ENCODE results near the gene SARDH. TPM values are rescaled to one million over a fixed set of nuclear protein-coding genes. Genes with fewer than 3 reads are reported as not detected.

SARDH gene
- total and polyA plus RNA-seq, 2 donors from 2014 or later = 4.6 to 12.0 TPM

- intact Hi-C loops (cut with DNase I) = no loop called here
- Histone ChIP-seq H3K4me1 (ENCODE audit: control insufficient read depth in 2 of 3, insufficient read depth in 2 of 3, low read depth in 1 of 3, low read length in 3 of 3) (no peaks in the 10 kb centered on the region), H3K9me3 (ENCODE audit: control insufficient read depth in 2 of 3, insufficient read depth in 1 of 3, low read length in 3 of 3) (peaks cover 0 to 3% (median 0%) of the 10 kb centered on the region in 3 donors), H3K27me3 (ENCODE audit: control insufficient read depth, insufficient read depth, low read length) (no peaks in the 10 kb centered on the region), H3K9ac (ENCODE audit: low read length in 3 of 3) (no peak overlapping the region), H3K4me3 (ENCODE audit: low read length in 3 of 3) (no peak overlapping the region), H3K36me3 (ENCODE audit: control insufficient read depth in 2 of 3, insufficient read depth in 3 of 3, low read length in 3 of 3) (peaks cover 9 to 20% (median 16%) of the 10 kb centered on the region in 3 donors), H3K27ac (ENCODE audit: low read depth in 2 of 2, low read length in 2 of 2) (no peak overlapping the region)
- FAIRE-seq (no peak), DNase-seq (peak in 1 of 5 donors; percentile 54)
- TF ChIP-seq CTCF (IDR thresholded peaks at IDR 0.05; ENCODE audit: borderline replicate concordance, extremely low read depth, insufficient read depth) = no peak
These were observed 39.7 kb upstream of the SARDH start for GRCh38 chr9:133777871-133778270.

- H3K4me1 ChIP-seq (ENCODE audit: control insufficient read depth in 2 of 3, insufficient read depth in 2 of 3, low read depth in 1 of 3, low read length in 3 of 3) = no peaks in the 10 kb centered on the region
- H3K4me3 ChIP-seq (ENCODE audit: low read length in 3 of 3) = no peak overlapping the region
- H3K27ac ChIP-seq (ENCODE audit: low read depth in 2 of 2, low read length in 2 of 2) = no peak overlapping the region
- no peaks in the 10 kb centered on the region for H3K27me3 ChIP-seq (ENCODE audit: control insufficient read depth, insufficient read depth, low read length)
- no peak for TF ChIP-seq CTCF (IDR thresholded peaks at IDR 0.05; ENCODE audit: borderline replicate concordance, extremely low read depth, insufficient read depth)
- no peak for FAIRE-seq
- H3K9ac ChIP-seq (ENCODE audit: low read length in 3 of 3) = no peak overlapping the region
- intact Hi-C loops (cut with DNase I) = no loop called here
- peak in 1 of 5 donors; percentile 41 for DNase-seq
- peaks cover 9 to 20% (median 16%) of the 10 kb centered on the region in 3 donors for H3K36me3 ChIP-seq (ENCODE audit: control insufficient read depth in 2 of 3, insufficient read depth in 3 of 3, low read length in 3 of 3)
- peaks cover 0 to 3% (median 0%) of the 10 kb centered on the region in 3 donors for H3K9me3 ChIP-seq (ENCODE audit: control insufficient read depth in 2 of 3, insufficient read depth in 1 of 3, low read length in 3 of 3)
These were observed 39.1 kb upstream of the SARDH start for GRCh38 chr9:133777068-133777791.

GRCh38 chr9:133775951-133776905, 38.1 kb upstream of the SARDH start:
- DNase-seq (peak in 1 of 5 donors; percentile 70), FAIRE-seq (no peak)
- Histone ChIP-seq H3K9me3 (ENCODE audit: control insufficient read depth in 2 of 3, insufficient read depth in 1 of 3, low read length in 3 of 3) (peaks cover 0 to 3% (median 0%) of the 10 kb centered on the region in 3 donors), H3K4me3 (ENCODE audit: low read length in 3 of 3) (no peak overlapping the region), H3K4me1 (ENCODE audit: control insufficient read depth in 2 of 3, insufficient read depth in 2 of 3, low read depth in 1 of 3, low read length in 3 of 3) (no peaks in the 10 kb centered on the region), H3K27me3 (ENCODE audit: control insufficient read depth, insufficient read depth, low read length) (no peaks in the 10 kb centered on the region), H3K36me3 (ENCODE audit: control insufficient read depth in 2 of 3, insufficient read depth in 3 of 3, low read length in 3 of 3) (peaks cover 9 to 20% (median 16%) of the 10 kb centered on the region in 3 donors), H3K9ac (ENCODE audit: low read length in 3 of 3) (no peak overlapping the region), H3K27ac (ENCODE audit: low read depth in 2 of 2, low read length in 2 of 2) (no peak overlapping the region)
- intact Hi-C loops (cut with DNase I) = no loop called here
- no peak for TF ChIP-seq CTCF (IDR thresholded peaks at IDR 0.05; ENCODE audit: borderline replicate concordance, extremely low read depth, insufficient read depth)

Data from kidney (tissue), 14 donors.